ENCODE measurements around the gene SYNM.

The SYNM gene

DNA sequence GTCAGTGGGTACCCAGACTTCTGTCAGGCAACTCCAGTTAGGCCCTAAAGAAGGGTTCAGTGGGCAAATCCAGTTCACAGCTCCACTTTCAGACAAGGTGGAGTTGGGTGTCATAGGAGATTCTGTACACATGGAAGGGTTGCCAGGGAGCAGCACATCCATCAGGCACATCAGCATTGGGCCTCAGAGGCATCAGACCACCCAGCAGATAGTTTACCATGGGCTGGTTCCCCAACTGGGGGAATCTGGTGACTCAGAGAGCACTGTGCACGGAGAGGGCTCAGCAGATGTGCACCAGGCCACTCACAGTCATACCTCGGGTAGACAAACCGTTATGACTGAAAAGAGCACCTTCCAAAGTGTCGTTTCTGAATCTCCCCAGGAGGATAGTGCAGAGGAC is 27.2 kb downstream of the SYNM start:
- Histone ChIP-seq H3K27me3 (replicated peaks; ENCODE audit: insufficient read depth, low read length) (no peaks in the 10 kb centered on the region), H3K79me2 (ENCODE audit: low read length) (no peaks in the 10 kb centered on the region), H3K4me3 (ENCODE audit: low read length) (no peak overlapping the region), H3K4me1 (ENCODE audit: low read length) (peaks cover 20% of the 10 kb centered on the region), H3K9me3 (replicated peaks; ENCODE audit: insufficient read depth, low read length) (no peaks in the 10 kb centered on the region), H3K4me2 (ENCODE audit: low read depth, low read length) (no peak overlapping the region), H4K20me1 (ENCODE audit: insufficient read depth, low read length) (no peaks in the 10 kb centered on the region), H3F3A (ENCODE audit: insufficient read depth, low read length) (no peaks in the 10 kb centered on the region), H3K9me2 (replicated peaks; ENCODE audit: insufficient read depth, low read length) (no peaks in the 10 kb centered on the region), H2AFZ (ENCODE audit: low read length) (no peak overlapping the region), H3K27ac (ENCODE audit: low read length) (no peak overlapping the region), H3K9ac (ENCODE audit: low read length) (no peak overlapping the region), H3K36me3 (replicated peaks; ENCODE audit: insufficient read depth, low read length) (no peaks in the 10 kb centered on the region)
- DNase-seq: no peak
- no peak for TF ChIP-seq EZH2phosphoT487 (IDR thresholded peaks at IDR 0.05; ENCODE audit: low read length)
- TF ChIP-seq, protein P1, sequence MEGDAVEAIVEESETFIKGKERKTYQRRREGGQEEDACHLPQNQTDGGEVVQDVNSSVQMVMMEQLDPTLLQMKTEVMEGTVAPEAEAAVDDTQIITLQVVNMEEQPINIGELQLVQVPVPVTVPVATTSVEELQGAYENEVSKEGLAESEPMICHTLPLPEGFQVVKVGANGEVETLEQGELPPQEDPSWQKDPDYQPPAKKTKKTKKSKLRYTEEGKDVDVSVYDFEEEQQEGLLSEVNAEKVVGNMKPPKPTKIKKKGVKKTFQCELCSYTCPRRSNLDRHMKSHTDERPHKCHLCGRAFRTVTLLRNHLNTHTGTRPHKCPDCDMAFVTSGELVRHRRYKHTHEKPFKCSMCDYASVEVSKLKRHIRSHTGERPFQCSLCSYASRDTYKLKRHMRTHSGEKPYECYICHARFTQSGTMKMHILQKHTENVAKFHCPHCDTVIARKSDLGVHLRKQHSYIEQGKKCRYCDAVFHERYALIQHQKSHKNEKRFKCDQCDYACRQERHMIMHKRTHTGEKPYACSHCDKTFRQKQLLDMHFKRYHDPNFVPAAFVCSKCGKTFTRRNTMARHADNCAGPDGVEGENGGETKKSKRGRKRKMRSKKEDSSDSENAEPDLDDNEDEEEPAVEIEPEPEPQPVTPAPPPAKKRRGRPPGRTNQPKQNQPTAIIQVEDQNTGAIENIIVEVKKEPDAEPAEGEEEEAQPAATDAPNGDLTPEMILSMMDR (IDR thresholded peaks at IDR 0.05; ENCODE audit: low read length): no peak
- TF ChIP-seq EZH2 (optimal IDR thresholded peaks at IDR 0.05; ENCODE audit: low read depth, low read length): no peak

DNA sequence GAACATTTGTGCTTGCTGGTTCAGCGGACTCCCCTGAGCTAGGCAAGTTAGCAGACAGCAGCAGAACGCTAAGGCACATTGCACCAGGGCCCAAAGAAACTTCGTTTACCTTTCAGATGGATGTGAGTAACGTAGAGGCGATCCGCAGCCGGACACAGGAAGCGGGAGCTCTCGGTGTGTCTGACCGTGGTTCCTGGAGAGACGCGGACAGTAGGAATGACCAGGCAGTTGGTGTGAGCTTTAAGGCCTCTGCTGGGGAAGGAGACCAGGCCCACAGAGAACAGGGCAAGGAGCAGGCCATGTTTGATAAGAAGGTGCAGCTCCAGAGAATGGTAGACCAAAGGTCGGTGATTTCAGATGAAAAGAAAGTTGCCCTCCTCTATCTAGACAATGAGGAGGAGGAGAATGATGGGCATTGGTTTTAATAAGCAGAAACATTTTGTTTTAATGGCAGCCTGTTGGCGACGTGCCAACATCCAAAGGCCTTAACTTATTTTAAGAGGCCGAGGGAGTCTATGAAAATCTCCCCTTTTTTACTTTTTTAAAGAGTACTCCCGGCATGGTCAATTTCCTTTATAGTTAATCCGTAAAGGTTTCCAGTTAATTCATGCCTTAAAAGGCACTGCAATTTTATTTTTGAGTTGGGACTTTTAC is 27.9 kb downstream of the SYNM start:
- TF ChIP-seq EZH2 (optimal IDR thresholded peaks at IDR 0.05; ENCODE audit: low read depth, low read length): no peak
- TF ChIP-seq EZH2phosphoT487 (IDR thresholded peaks at IDR 0.05; ENCODE audit: low read length): no peak
- TF ChIP-seq, protein P1 (IDR thresholded peaks at IDR 0.05; ENCODE audit: low read length): no peak

DNA sequence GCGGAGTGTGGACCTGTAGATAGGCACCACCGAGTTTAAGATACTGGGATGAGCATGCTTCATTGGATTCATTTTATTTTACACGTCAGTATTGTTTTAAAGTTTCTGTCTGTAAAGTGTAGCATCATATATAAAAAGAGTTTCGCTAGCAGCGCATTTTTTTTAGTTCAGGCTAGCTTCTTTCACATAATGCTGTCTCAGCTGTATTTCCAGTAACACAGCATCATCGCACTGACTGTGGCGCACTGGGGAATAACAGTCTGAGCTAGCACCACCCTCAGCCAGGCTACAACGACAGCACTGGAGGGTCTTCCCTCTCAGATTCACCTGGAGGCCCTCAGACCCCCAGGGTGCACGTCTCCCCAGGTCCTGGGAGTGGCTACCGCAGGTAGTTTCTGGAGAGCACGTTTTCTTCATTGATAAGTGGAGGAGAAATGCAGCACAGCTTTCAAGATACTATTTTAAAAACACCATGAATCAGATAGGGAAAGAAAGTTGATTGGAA is 29.5 kb downstream of the SYNM start:
- Histone ChIP-seq H3K4me1 (ENCODE audit: low read length) (peaks cover 26% of the 10 kb centered on the region), H3K9me2 (replicated peaks; ENCODE audit: insufficient read depth, low read length) (no peaks in the 10 kb centered on the region), H3F3A (ENCODE audit: insufficient read depth, low read length) (0 out of 2 replicates have a peak, but pooled peaks cover 3% of the 10 kb centered on the region), H3K79me2 (ENCODE audit: low read length) (no peaks in the 10 kb centered on the region), H3K36me3 (replicated peaks; ENCODE audit: insufficient read depth, low read length) (no peaks in the 10 kb centered on the region), H3K27ac (ENCODE audit: low read length) (peak overlapping the region; percentile 54; the same call in 1 of the 2 replicates), H3K9ac (ENCODE audit: low read length) (no peak overlapping the region), H4K20me1 (ENCODE audit: insufficient read depth, low read length) (no peaks in the 10 kb centered on the region), H3K9me3 (replicated peaks; ENCODE audit: insufficient read depth, low read length) (no peaks in the 10 kb centered on the region), H3K4me2 (ENCODE audit: low read depth, low read length) (peak overlapping the region; percentile 45; the same call in 1 of the 2 replicates), H3K27me3 (replicated peaks; ENCODE audit: insufficient read depth, low read length) (no peaks in the 10 kb centered on the region), H2AFZ (ENCODE audit: low read length) (no peak overlapping the region), H3K4me3 (ENCODE audit: low read length) (no peak overlapping the region)
- TF ChIP-seq EZH2phosphoT487 (IDR thresholded peaks at IDR 0.05; ENCODE audit: low read length) (no peak), EZH2 (optimal IDR thresholded peaks at IDR 0.05; ENCODE audit: low read depth, low read length) (no peak)
- TF ChIP-seq, protein P1 (IDR thresholded peaks at IDR 0.05; ENCODE audit: low read length): no peak
- no peak for DNase-seq

More for the DNA sequence above, 27.9 kb downstream of the SYNM start:
- H3K9ac ChIP-seq (ENCODE audit: low read length): no peak overlapping the region
- H3F3A ChIP-seq (ENCODE audit: insufficient read depth, low read length): 0 out of 2 replicates have a peak, but pooled peaks cover 3% of the 10 kb centered on the region
- DNase-seq: no peak
- H3K4me1 ChIP-seq (ENCODE audit: low read length): peaks cover 24% of the 10 kb centered on the region
- H3K27me3 ChIP-seq (replicated peaks; ENCODE audit: insufficient read depth, low read length): no peaks in the 10 kb centered on the region
- H4K20me1 ChIP-seq (ENCODE audit: insufficient read depth, low read length): no peaks in the 10 kb centered on the region
- H3K4me2 ChIP-seq (ENCODE audit: low read depth, low read length): no peak overlapping the region
- H3K79me2 ChIP-seq (ENCODE audit: low read length): no peaks in the 10 kb centered on the region
- H3K4me3 ChIP-seq (ENCODE audit: low read length): no peak overlapping the region
- no peak overlapping the region for H2AFZ ChIP-seq (ENCODE audit: low read length)
- no peak overlapping the region for H3K27ac ChIP-seq (ENCODE audit: low read length)
- H3K9me2 ChIP-seq (replicated peaks; ENCODE audit: insufficient read depth, low read length): no peaks in the 10 kb centered on the region
- no peaks in the 10 kb centered on the region for H3K9me3 ChIP-seq (replicated peaks; ENCODE audit: insufficient read depth, low read length)
- H3K36me3 ChIP-seq (replicated peaks; ENCODE audit: insufficient read depth, low read length): no peaks in the 10 kb centered on the region
